NB4 (cell line): ENCODE data around the gene SEMA5B.

Experiments
- MYC ChIP-seq: IDR thresholded peaks from 2 replicates; pipeline ENCODE4 v1.6.1; 2011; ENCODE audit warnings: low read depth, low read length
- POLR2A ChIP-seq: IDR thresholded peaks from 2 replicates; pipeline ENCODE4 v1.6.1; 2011; ENCODE audit warnings: mild to moderate bottlenecking; ENCODE audit not compliant: insufficient read length; ENCODE audit errors: extremely low read depth
- TF ChIP-seq, protein P1 (sequence below): IDR thresholded peaks from one replicate; pipeline ENCODE4 v1.5.1; 2012; ENCODE audit warnings: low read depth, low read length
- TF ChIP-seq, protein P2 (sequence below): IDR thresholded peaks from 2 replicates; pipeline ENCODE4 v1.6.1; 2011; ENCODE audit warnings: low read depth, low read length

DNA sequence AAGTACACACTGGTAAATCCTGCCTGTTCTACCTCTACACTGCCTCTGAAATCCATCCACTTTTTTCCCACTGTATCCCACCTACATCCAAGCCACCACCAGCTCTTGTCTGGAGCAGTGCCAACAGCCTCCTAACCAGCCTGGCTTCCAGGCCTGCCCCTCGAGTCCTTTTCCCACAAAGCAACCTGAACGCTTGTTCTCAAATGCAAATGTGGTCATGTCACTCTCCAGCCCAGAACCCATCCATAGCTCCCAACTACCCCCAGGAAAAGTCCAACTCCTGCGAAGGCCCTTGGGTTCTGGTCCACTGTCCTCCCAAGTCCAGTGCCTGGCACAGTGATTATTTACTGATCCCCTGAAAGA lies 83.8 kb downstream of the SEMA5B start:
- TF ChIP-seq, protein P1, sequence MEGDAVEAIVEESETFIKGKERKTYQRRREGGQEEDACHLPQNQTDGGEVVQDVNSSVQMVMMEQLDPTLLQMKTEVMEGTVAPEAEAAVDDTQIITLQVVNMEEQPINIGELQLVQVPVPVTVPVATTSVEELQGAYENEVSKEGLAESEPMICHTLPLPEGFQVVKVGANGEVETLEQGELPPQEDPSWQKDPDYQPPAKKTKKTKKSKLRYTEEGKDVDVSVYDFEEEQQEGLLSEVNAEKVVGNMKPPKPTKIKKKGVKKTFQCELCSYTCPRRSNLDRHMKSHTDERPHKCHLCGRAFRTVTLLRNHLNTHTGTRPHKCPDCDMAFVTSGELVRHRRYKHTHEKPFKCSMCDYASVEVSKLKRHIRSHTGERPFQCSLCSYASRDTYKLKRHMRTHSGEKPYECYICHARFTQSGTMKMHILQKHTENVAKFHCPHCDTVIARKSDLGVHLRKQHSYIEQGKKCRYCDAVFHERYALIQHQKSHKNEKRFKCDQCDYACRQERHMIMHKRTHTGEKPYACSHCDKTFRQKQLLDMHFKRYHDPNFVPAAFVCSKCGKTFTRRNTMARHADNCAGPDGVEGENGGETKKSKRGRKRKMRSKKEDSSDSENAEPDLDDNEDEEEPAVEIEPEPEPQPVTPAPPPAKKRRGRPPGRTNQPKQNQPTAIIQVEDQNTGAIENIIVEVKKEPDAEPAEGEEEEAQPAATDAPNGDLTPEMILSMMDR = no peak
- TF ChIP-seq POLR2A = no peak
- no peak for TF ChIP-seq MYC
- TF ChIP-seq, protein P2, sequence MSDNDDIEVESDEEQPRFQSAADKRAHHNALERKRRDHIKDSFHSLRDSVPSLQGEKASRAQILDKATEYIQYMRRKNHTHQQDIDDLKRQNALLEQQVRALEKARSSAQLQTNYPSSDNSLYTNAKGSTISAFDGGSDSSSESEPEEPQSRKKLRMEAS = no peak
